Cardiac muscle cell (in vitro differentiated cells and primary cell): ENCODE data around the gene MAN2C1. TPM values are rescaled to one million over a fixed set of nuclear protein-coding genes. Genes with fewer than 3 reads are reported as not detected.
"Not testable (repeated sequence)": the region's sequence is repeated elsewhere in the genome, so short reads cannot be mapped to it uniquely, and the experiment has no call there.

Experiments
- DNase-seq, 2 donors: peaks; one replicate each; pipeline versions ENCODE4 v3.0.0 to v3.0.0-alpha.2; 2010 to 2017; ENCODE audit warnings: low read depth in 1 of 2, low spot score in 1 of 2
- H3K27ac ChIP-seq: fragments of 200-600 bp; sonication (generic); 2 replicates; pipeline ENCODE4 v1.5.1; 2016
- H3K27me3 ChIP-seq: fragments of 200-600 bp; sonication (generic); 2 replicates; pipeline ENCODE4 v1.6.0; 2016; ENCODE audit warnings: control low read depth
- H3K36me3 ChIP-seq: fragments of 200-600 bp; sonication (generic); 2 replicates; pipeline ENCODE4 v1.5.1; 2016; ENCODE audit warnings: control low read depth
- H3K4me1 ChIP-seq: fragments of 200-600 bp; sonication (generic); 2 replicates; pipeline ENCODE4 v1.8.1; 2017; ENCODE audit warnings: low read depth, mild to moderate bottlenecking, mixed run types
- H3K4me3 ChIP-seq: fragments of 200-600 bp; sonication (generic); 2 replicates; pipeline ENCODE4 v1.5.1; 2016; ENCODE audit warnings: mild to moderate bottlenecking
- H3K9me3 ChIP-seq: fragments of 200-600 bp; sonication (generic); 2 replicates; pipeline ENCODE4 v1.5.1; 2017; ENCODE audit warnings: low read depth, mild to moderate bottlenecking, control low read depth
- polyA plus RNA-seq: library from polyadenylated mRNA; unstranded; fragments of >200 nt; fragmentation: Nextera tagmentation; extraction: Ambion mirVana; gene quantifications from 2 replicates; pipeline ENCODE4 v1.2.1, GENCODE V29; 2016
- total RNA-seq: library from RNA; depleted of rRNA; stranded (reverse); fragments of >200 nt; gene quantifications from 2 replicates; pipeline ENCODE4 v1.2.3, GENCODE V29; 2016
- TF ChIP-seq, protein P1 (sequence below): IDR thresholded peaks from 2 replicates; pipeline ENCODE4 v1.5.1; 2012; ENCODE audit warnings: low read depth, mild to moderate bottlenecking, low read length

Gene MAN2C1
- total and polyA plus RNA-seq, 2 experiments from 2014 or later, result 157 to 244 TPM

GRCh38 chr15:75348034-75348561 is 20.3 kb downstream of the MAN2C1 start:
- Histone ChIP-seq H3K9me3 (no peaks in the 10 kb centered on the region), H3K27ac (no peak overlapping the region), H3K27me3 (no peaks in the 10 kb centered on the region), H3K4me1 (no peaks in the 10 kb centered on the region), H3K4me3 (peak overlapping the region; percentile 89), H3K36me3 (no peaks in the 10 kb centered on the region)
- peak; percentile 13 to 38 for DNase-seq
- TF ChIP-seq, protein P1, sequence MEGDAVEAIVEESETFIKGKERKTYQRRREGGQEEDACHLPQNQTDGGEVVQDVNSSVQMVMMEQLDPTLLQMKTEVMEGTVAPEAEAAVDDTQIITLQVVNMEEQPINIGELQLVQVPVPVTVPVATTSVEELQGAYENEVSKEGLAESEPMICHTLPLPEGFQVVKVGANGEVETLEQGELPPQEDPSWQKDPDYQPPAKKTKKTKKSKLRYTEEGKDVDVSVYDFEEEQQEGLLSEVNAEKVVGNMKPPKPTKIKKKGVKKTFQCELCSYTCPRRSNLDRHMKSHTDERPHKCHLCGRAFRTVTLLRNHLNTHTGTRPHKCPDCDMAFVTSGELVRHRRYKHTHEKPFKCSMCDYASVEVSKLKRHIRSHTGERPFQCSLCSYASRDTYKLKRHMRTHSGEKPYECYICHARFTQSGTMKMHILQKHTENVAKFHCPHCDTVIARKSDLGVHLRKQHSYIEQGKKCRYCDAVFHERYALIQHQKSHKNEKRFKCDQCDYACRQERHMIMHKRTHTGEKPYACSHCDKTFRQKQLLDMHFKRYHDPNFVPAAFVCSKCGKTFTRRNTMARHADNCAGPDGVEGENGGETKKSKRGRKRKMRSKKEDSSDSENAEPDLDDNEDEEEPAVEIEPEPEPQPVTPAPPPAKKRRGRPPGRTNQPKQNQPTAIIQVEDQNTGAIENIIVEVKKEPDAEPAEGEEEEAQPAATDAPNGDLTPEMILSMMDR, result no peak

GRCh38 chr15:75347222-75348033 is 21.0 kb downstream of the MAN2C1 start:
- H3K27me3 ChIP-seq, result no peaks in the 10 kb centered on the region
- TF ChIP-seq, protein P1, result no peak
- DNase-seq, result peak; percentile 36 to 74

DNA sequence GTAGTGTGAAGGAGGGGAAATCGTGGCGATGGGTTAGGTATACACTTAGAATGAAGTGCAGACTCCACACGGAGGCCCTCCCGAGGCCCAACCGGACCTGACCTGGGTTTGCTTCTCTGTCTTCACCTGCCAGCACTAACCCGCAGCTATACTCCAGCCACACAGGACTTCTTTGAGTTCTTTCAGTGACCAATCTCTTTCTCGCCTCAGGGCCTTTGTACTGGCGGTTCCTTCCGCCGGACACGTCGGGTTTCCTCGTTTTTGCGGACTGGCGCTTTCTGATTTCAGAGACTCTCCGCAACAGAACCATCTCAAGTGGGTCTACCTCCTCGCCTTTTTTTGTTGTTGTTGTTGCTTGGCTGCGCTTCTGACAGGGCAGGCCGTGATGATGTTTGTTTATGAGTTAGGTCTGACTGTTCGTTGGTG is 21.6 kb downstream of the MAN2C1 start, which contains the start of gene NEIL1:
Gene NEIL1, plus strand, starts transcription at position 244 of the 426 bp plus-strand sequence. CDS start 1,867 bp downstream, outside the sequence.
- DNase-seq, result no peak
- no peaks in the 10 kb centered on the region for H3K27me3 ChIP-seq
- no peaks in the 10 kb centered on the region for H3K4me1 ChIP-seq
- peak within 1 kb of the TSS; percentile 89 for H3K4me3 ChIP-seq
- no peaks in the 10 kb centered on the region for H3K36me3 ChIP-seq
- no peaks in the 10 kb centered on the region for H3K9me3 ChIP-seq
- H3K27ac ChIP-seq, result no peak within 1 kb of the TSS
- TF ChIP-seq, protein P1, result no peak

More at GRCh38 chr15:75347222-75348033, 21.0 kb downstream of the MAN2C1 start:
- Histone ChIP-seq H3K9me3 (no peaks in the 10 kb centered on the region), H3K27ac (no peak overlapping the region), H3K4me3 (peak overlapping the region; percentile 89), H3K4me1 (no peaks in the 10 kb centered on the region), H3K36me3 (no peaks in the 10 kb centered on the region)

DNA sequence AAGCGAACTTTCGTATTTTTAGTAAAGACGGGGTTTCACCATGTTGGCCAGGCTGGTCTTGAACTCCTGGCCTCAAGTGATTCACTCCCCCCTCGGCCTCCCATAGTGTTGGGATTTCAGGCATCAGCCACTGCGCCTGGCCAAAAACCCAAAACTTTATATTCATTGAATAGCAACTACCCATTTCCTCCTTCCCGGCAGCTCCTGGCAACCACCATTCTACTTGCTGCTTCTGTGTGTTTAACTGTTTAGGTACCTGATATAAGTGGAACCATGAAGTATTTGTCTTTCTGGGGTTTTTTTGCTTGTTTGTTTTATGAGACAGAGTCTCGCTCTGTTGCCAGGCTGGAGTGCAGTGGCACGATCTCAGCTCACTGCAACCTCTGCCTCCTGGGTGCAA is 24.5 kb downstream of the MAN2C1 start:
- not testable (repeated sequence) for H3K36me3 ChIP-seq, H3K4me3 ChIP-seq, H3K9me3 ChIP-seq, H3K4me1 ChIP-seq, H3K27me3 ChIP-seq, H3K27ac ChIP-seq
- peak in 1 of 2 donors; percentile 38 for DNase-seq

GRCh38 chr15:75342221-75342620 is 26.2 kb downstream of the MAN2C1 start:
- DNase-seq, result no peak
- H3K27me3 ChIP-seq, result no peaks in the 10 kb centered on the region
- H3K9me3 ChIP-seq, result no peaks in the 10 kb centered on the region
- H3K27ac ChIP-seq, result no peak overlapping the region
- TF ChIP-seq, protein P1, result no peak
- no peaks in the 10 kb centered on the region for H3K36me3 ChIP-seq
- H3K4me1 ChIP-seq, result no peaks in the 10 kb centered on the region
- no peak overlapping the region for H3K4me3 ChIP-seq

DNA sequence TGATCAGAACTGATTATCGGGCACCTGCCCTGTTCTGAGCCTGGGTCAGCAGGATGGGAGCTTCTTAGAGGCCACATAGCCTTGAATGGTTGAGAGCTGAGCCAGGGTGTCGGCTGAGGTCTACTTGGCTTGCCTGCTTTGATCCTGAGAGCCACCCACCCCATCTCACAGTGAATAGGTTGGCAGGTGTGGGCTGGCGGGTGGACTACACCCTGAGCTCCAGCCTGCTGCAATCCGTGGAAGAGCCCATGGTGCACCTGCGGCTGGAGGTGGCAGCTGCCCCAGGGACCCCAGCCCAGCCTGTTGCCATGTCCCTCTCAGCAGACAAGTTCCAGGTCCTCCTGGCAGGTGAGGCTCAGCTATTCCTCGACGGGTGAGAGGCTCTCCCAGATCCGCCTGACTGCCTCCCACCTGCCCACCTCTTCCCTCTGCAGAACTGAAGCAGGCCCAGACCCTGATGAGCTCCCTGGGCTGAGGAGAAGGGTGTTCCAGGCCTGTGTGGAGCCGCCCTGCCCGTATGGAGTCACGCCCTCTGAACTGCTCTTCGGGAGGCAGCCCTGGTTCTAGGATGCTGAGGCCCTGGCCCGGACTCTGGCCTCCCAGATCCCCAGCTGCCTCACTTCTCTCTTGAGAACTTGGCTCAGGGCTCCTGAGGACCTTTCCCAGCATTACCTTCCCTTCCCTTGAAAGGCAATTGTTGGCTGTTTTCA is 28.7 kb downstream of the MAN2C1 start:
- DNase-seq, result no peak
- no peak overlapping the region for H3K4me3 ChIP-seq
- no peaks in the 10 kb centered on the region for H3K9me3 ChIP-seq
- no peaks in the 10 kb centered on the region for H3K36me3 ChIP-seq
- no peaks in the 10 kb centered on the region for H3K27me3 ChIP-seq
- no peaks in the 10 kb centered on the region for H3K4me1 ChIP-seq
- no peak overlapping the region for H3K27ac ChIP-seq
- TF ChIP-seq, protein P1, result no peak
